ENCODE measurements around the gene CHST8.
"Not testable (repeated sequence)": the region's sequence is repeated elsewhere in the genome, so short reads cannot be mapped to it uniquely, and the experiment has no call there.

CHST8 gene

GRCh38 chr19:33660410-33661124 lies 38.8 kb downstream of the CHST8 start:
- DNase-seq (ENCODE audit: extremely low spot score) = no peak
- TF ChIP-seq HDGF (IDR thresholded peaks at IDR 0.05; ENCODE audit: borderline replicate concordance) = no peak
- no peak for TF ChIP-seq NFRKB (IDR thresholded peaks at IDR 0.05)
- no peak for TF ChIP-seq SP1 (IDR thresholded peaks at IDR 0.05)
- no peak for TF ChIP-seq FOXK2 (IDR thresholded peaks at IDR 0.05)
- no peak for TF ChIP-seq FOXA1 (IDR thresholded peaks at IDR 0.05)
- TF ChIP-seq FOXM1 (IDR thresholded peaks at IDR 0.05; ENCODE audit: borderline replicate concordance) = no peak
- TF ChIP-seq ZNF384 (IDR thresholded peaks at IDR 0.05) = no peak
- TF ChIP-seq TARDBP (IDR thresholded peaks at IDR 0.05) = no peak
- no peak for TF ChIP-seq CTBP1 (IDR thresholded peaks at IDR 0.05; ENCODE audit: borderline replicate concordance)
- no peak for TF ChIP-seq BHLHE40 (IDR thresholded peaks at IDR 0.05; ENCODE audit: borderline replicate concordance)
- TF ChIP-seq L3MBTL2 (conservative IDR thresholded peaks at IDR 0.05) = no peak
- no peak for TF ChIP-seq SUZ12 (IDR thresholded peaks at IDR 0.05)
- TF ChIP-seq LEF1 (IDR thresholded peaks at IDR 0.05; ENCODE audit: borderline replicate concordance) = no peak
- no peak for TF ChIP-seq ARNT (IDR thresholded peaks at IDR 0.05)
- no peak for TF ChIP-seq ELF4 (IDR thresholded peaks at IDR 0.05)
- TF ChIP-seq PKNOX1 (IDR thresholded peaks at IDR 0.05) = no peak
- CTCF ChIA-PET = no interaction called here
- POLR2A ChIA-PET = no interaction called here

GRCh38 chr19:33661336-33661735 lies 39.6 kb downstream of the CHST8 start:
- no peak for DNase-seq (ENCODE audit: extremely low spot score)
- ChIA-PET POLR2A (no interaction called here), CTCF (interaction anchor here (0.7 kb wide), 1 partner anchor 15 kb away, joined by 3 read pairs; no protein-coding TSS in a partner anchor)
- no peak for TF ChIP-seq FOXA1 (IDR thresholded peaks at IDR 0.05)
- TF ChIP-seq L3MBTL2 (conservative IDR thresholded peaks at IDR 0.05) = no peak
- no peak for TF ChIP-seq ARNT (IDR thresholded peaks at IDR 0.05)
- no peak for TF ChIP-seq CTBP1 (IDR thresholded peaks at IDR 0.05; ENCODE audit: borderline replicate concordance)
- TF ChIP-seq TARDBP (IDR thresholded peaks at IDR 0.05) = no peak
- no peak for TF ChIP-seq NFRKB (IDR thresholded peaks at IDR 0.05)
- TF ChIP-seq FOXM1 (IDR thresholded peaks at IDR 0.05; ENCODE audit: borderline replicate concordance) = no peak
- TF ChIP-seq SUZ12 (IDR thresholded peaks at IDR 0.05) = no peak
- TF ChIP-seq HDGF (IDR thresholded peaks at IDR 0.05; ENCODE audit: borderline replicate concordance) = no peak

GRCh38 chr19:33662391-33663092 lies 40.8 kb downstream of the CHST8 start:
- ChIA-PET POLR2A (no interaction called here), CTCF (no interaction called here)
- no peak for TF ChIP-seq TARDBP (IDR thresholded peaks at IDR 0.05)
- no peak for TF ChIP-seq FOXM1 (IDR thresholded peaks at IDR 0.05; ENCODE audit: borderline replicate concordance)
- TF ChIP-seq FOXK2 (IDR thresholded peaks at IDR 0.05) = no peak
- no peak for TF ChIP-seq ELF4 (IDR thresholded peaks at IDR 0.05)
- no peak for TF ChIP-seq NFRKB (IDR thresholded peaks at IDR 0.05)
- no peak for DNase-seq (ENCODE audit: extremely low spot score)

GRCh38 chr19:33663316-33663715 lies 41.6 kb downstream of the CHST8 start:
- POLR2A ChIA-PET; CTCF ChIA-PET; DNase-seq (ENCODE audit: extremely low spot score): not testable (repeated sequence)

- ChIA-PET POLR2A (no interaction called here), CTCF (no interaction called here)
- TF ChIP-seq PKNOX1 (IDR thresholded peaks at IDR 0.05) (no peak), FOXA1 (IDR thresholded peaks at IDR 0.05) (no peak), NFRKB (IDR thresholded peaks at IDR 0.05) (no peak), ZNF384 (IDR thresholded peaks at IDR 0.05) (no peak), ELF4 (IDR thresholded peaks at IDR 0.05) (no peak), SUZ12 (IDR thresholded peaks at IDR 0.05) (no peak), SP1 (IDR thresholded peaks at IDR 0.05) (no peak), ARNT (IDR thresholded peaks at IDR 0.05) (no peak), FOXM1 (IDR thresholded peaks at IDR 0.05; ENCODE audit: borderline replicate concordance) (no peak), TARDBP (IDR thresholded peaks at IDR 0.05) (no peak), LEF1 (IDR thresholded peaks at IDR 0.05; ENCODE audit: borderline replicate concordance) (no peak), L3MBTL2 (conservative IDR thresholded peaks at IDR 0.05) (no peak), CTBP1 (IDR thresholded peaks at IDR 0.05; ENCODE audit: borderline replicate concordance) (no peak), HDGF (IDR thresholded peaks at IDR 0.05; ENCODE audit: borderline replicate concordance) (no peak), FOXK2 (IDR thresholded peaks at IDR 0.05) (no peak), BHLHE40 (IDR thresholded peaks at IDR 0.05; ENCODE audit: borderline replicate concordance) (no peak)
- DNase-seq (ENCODE audit: extremely low spot score) = no peak
These were observed 43.0 kb downstream of the CHST8 start for GRCh38 chr19:33664744-33665143.

GRCh38 chr19:33665776-33666595 lies 44.2 kb downstream of the CHST8 start:
- no peak for DNase-seq (ENCODE audit: extremely low spot score)
- ChIA-PET CTCF (no interaction called here), POLR2A (no interaction called here)
- TF ChIP-seq L3MBTL2 (conservative IDR thresholded peaks at IDR 0.05) (no peak), FOXK2 (IDR thresholded peaks at IDR 0.05) (no peak), FOXM1 (IDR thresholded peaks at IDR 0.05; ENCODE audit: borderline replicate concordance) (no peak), TARDBP (IDR thresholded peaks at IDR 0.05) (no peak), PKNOX1 (IDR thresholded peaks at IDR 0.05) (no peak), ZNF384 (IDR thresholded peaks at IDR 0.05) (no peak), ARNT (IDR thresholded peaks at IDR 0.05) (no peak), BHLHE40 (IDR thresholded peaks at IDR 0.05; ENCODE audit: borderline replicate concordance) (no peak)
